SH-SY5Y (cell line): Measurements from ENCODE around the gene IRF4.

Experiments used
- GATA2 ChIP-seq: IDR thresholded peaks from 2 replicates; pipeline ENCODE4 v1.6.1; 2011; ENCODE audit warnings: mild to moderate bottlenecking, low read depth, low read length
- GATA3 ChIP-seq: IDR thresholded peaks from 2 replicates; pipeline ENCODE4 v1.6.1; 2011; ENCODE audit warnings: low read depth, mild to moderate bottlenecking, low read length, moderate library complexity

- TF ChIP-seq GATA2 (no peak), GATA3 (no peak)
These were observed 29.7 kb downstream of the IRF4 start for GRCh38 chr6:421211-421610.
